GM18870 (cell line): Measurements from ENCODE around the gene POLK.

ENCODE experiments used
- ATAC-seq: cut with Tn5 transposase; IDR thresholded peaks from one replicate; pipeline ENCODE4 v1.9.1; 2021; ENCODE audit warnings: moderate library complexity; ENCODE audit not compliant: unreplicated experiment

The POLK gene

GRCh38 chr5:75639535-75640311 is 128.0 kb downstream of the POLK start:
- ATAC-seq = no peak

GRCh38 chr5:75640395-75640794 is 128.7 kb downstream of the POLK start:
- no peak for ATAC-seq

DNA sequence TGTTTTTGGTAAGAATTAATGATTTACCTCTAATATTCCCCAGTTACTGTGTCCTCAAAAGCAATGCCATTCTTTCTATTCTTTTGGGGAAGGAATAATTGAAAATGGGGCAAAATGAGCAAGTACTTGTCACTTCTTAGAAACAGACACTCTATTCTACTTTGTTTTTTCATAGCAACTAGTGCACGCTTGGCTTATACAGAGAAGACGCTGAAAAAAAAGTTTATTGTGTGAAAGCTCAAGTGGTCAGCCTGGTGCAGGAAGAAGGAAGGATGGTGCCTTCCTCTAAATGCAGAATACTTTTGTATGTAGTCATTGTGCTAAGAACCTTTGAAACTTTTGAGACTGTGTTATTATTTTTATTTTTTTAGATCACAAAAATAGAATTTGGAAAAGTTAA is 129.1 kb downstream of the POLK start:
- no peak for ATAC-seq

GRCh38 chr5:75648712-75649111 is 137.0 kb downstream of the POLK start:
- ATAC-seq = no peak
